GM23338 (cell line): ENCODE results near the gene NBAS. TPM values are rescaled to one million over a fixed set of nuclear protein-coding genes. Genes with fewer than 3 reads are reported as not detected.

ENCODE experiments used
- ATAC-seq: fragments of 200-7000 bp; cut with Tn5 transposase; 3 replicates; pipeline ENCODE4 v1.9.1; 2020
- DNase-seq: peaks from one replicate; pipeline ENCODE4 v3.0.0-alpha.2; 2015; ENCODE audit warnings: low spot score
- H2AFZ ChIP-seq: fragments of 200-600 bp; sonication (generic); 2 replicates; pipeline ENCODE4 v1.8.0; 2016; ENCODE audit warnings: antibody characterized with exemption, mild to moderate bottlenecking, moderate library complexity
- H3F3A ChIP-seq: fragments of 200-600 bp; sonication (generic); replicated peaks from 2 replicates; pipeline ENCODE4 v1.8.0; 2017; ENCODE audit warnings: antibody characterized with exemption, mixed run types, low read depth
- H3K27ac ChIP-seq: fragments of 200-600 bp; sonication (generic); 2 replicates; pipeline ENCODE4 v1.6.1; 2016; ENCODE audit warnings: low read depth
- H3K27me3 ChIP-seq: fragments of 200-600 bp; sonication (generic); 2 replicates; pipeline ENCODE4 v1.8.0; 2016; ENCODE audit warnings: mild to moderate bottlenecking, mixed run types, moderate library complexity; ENCODE audit not compliant: insufficient read depth
- H3K36me3 ChIP-seq: fragments of 200-600 bp; sonication (generic); 2 replicates; pipeline ENCODE4 v1.8.0; 2016; ENCODE audit warnings: mild to moderate bottlenecking; ENCODE audit not compliant: insufficient read depth
- H3K4me1 ChIP-seq: fragments of 200-600 bp; sonication (generic); 2 replicates; pipeline ENCODE4 v1.8.0; 2016; ENCODE audit warnings: mild to moderate bottlenecking, moderate library complexity; ENCODE audit not compliant: insufficient read depth
- H3K4me2 ChIP-seq: fragments of 200-600 bp; sonication (generic); 2 replicates; pipeline ENCODE4 v1.7.1; 2017; ENCODE audit warnings: mixed run types
- H3K4me3 ChIP-seq: fragments of 200-600 bp; sonication (generic); 2 replicates; pipeline ENCODE4 v1.6.1; 2016; ENCODE audit warnings: mixed run types
- H3K79me2 ChIP-seq: fragments of 200-600 bp; sonication (generic); replicated peaks from 2 replicates; pipeline ENCODE4 v1.8.0; 2017; ENCODE audit warnings: mild to moderate bottlenecking; ENCODE audit not compliant: insufficient read depth
- H3K9me2 ChIP-seq: fragments of 200-600 bp; sonication (generic); 2 replicates; pipeline ENCODE4 v1.8.0; 2017; ENCODE audit not compliant: insufficient read depth
- H4K20me1 ChIP-seq: fragments of 200-600 bp; sonication (generic); replicated peaks from 2 replicates; pipeline ENCODE4 v1.8.0; 2017; ENCODE audit warnings: mild to moderate bottlenecking; ENCODE audit not compliant: insufficient read depth
- H3K27ac Mint-ChIP-seq: 2 replicates; pipeline ENCODE4 v1.8.0; 2020; ENCODE audit warnings: inconsistent platforms, mild to moderate bottlenecking, moderate library complexity, mixed read lengths
- H3K27me3 Mint-ChIP-seq: 3 replicates; pipeline ENCODE4 v1.8.0; 2022; ENCODE audit warnings: low read depth, mild to moderate bottlenecking, moderate library complexity, mixed read lengths, inconsistent platforms; ENCODE audit not compliant: insufficient read depth, poor library complexity
- H3K36me3 Mint-ChIP-seq: 3 replicates; pipeline ENCODE4 v1.8.0; 2021; ENCODE audit warnings: low read depth, mild to moderate bottlenecking, inconsistent platforms, moderate library complexity, mixed read lengths
- H3K4me1 Mint-ChIP-seq: 3 replicates; pipeline ENCODE4 v1.8.0; 2020; ENCODE audit warnings: mild to moderate bottlenecking, inconsistent platforms, mixed read lengths
- H3K4me3 Mint-ChIP-seq: 3 replicates; pipeline ENCODE4 v1.8.0; 2021; ENCODE audit warnings: moderate library complexity, mild to moderate bottlenecking, inconsistent platforms, mixed read lengths
- H3K9me3 Mint-ChIP-seq: 3 replicates; pipeline ENCODE4 v1.8.0; 2020; ENCODE audit warnings: moderate library complexity, mild to moderate bottlenecking, inconsistent platforms, mixed read lengths
- CREB1 ChIP-seq: fragments of 250-450 bp; sonication (Bioruptor Pico); IDR thresholded peaks from 2 replicates; pipeline ENCODE4 v1.5.0; 2020; ENCODE audit warnings: low read depth, mild to moderate bottlenecking, moderate library complexity
- EZH2 ChIP-seq: fragments of 200-600 bp; sonication (generic); IDR thresholded peaks from one replicate; pipeline ENCODE4 v1.8.0; 2017; ENCODE audit warnings: antibody characterized with exemption, mild to moderate bottlenecking, low read depth; ENCODE audit not compliant: unreplicated experiment
- JUNB ChIP-seq: IDR thresholded peaks from one replicate; pipeline ENCODE4 v1.6.1; 2016; ENCODE audit warnings: antibody characterized with exemption; ENCODE audit not compliant: unreplicated experiment
- NANOG ChIP-seq: IDR thresholded peaks from 2 replicates; pipeline ENCODE4 v1.6.1; 2016; ENCODE audit warnings: antibody characterized with exemption, borderline replicate concordance
- POLR2AphosphoS5 ChIP-seq: IDR thresholded peaks from 2 replicates; pipeline ENCODE4 v1.6.1; 2016; ENCODE audit warnings: antibody characterized with exemption, low read depth
- REST ChIP-seq: IDR thresholded peaks from one replicate; pipeline ENCODE4 v1.6.1; 2018; ENCODE audit warnings: antibody characterized with exemption; ENCODE audit not compliant: unreplicated experiment
- STAT1 ChIP-seq: IDR thresholded peaks from one replicate; pipeline ENCODE4 v1.6.1; 2016; ENCODE audit warnings: antibody characterized with exemption; ENCODE audit not compliant: unreplicated experiment
- ZNF114 ChIP-seq: fragments of 250-450 bp; sonication (Bioruptor Pico); IDR thresholded peaks from 2 replicates; pipeline ENCODE4 v1.5.0; 2020; ENCODE audit warnings: mild to moderate bottlenecking, moderate library complexity
- ZNF331 ChIP-seq: fragments of 250-450 bp; sonication (Bioruptor Pico); IDR thresholded peaks from 2 replicates; pipeline ENCODE4 v1.5.0; 2020; ENCODE audit warnings: low read depth, mild to moderate bottlenecking, moderate library complexity
- ZNF462 ChIP-seq: fragments of 250-450 bp; sonication (Bioruptor Pico); IDR thresholded peaks from 2 replicates; pipeline ENCODE4 v1.5.0; 2020; ENCODE audit warnings: mild to moderate bottlenecking, moderate library complexity
- polyA plus RNA-seq: library from polyadenylated mRNA; unstranded; fragments of >200 nt; fragmentation: Nextera tagmentation; extraction: Ambion mirVana; gene quantifications from 2 replicates; pipeline ENCODE4 v1.2.1, GENCODE V29; 2016
- total RNA-seq: library from RNA; depleted of rRNA; stranded (reverse); fragments of >200 nt; shearing (Covaris generic); gene quantifications from 2 replicates; pipeline ENCODE4 v1.2.3, GENCODE V29; 2014
- TF ChIP-seq, protein P1 (sequence below), 2 experiments: fragments of 200-600 bp in 1 of 2; sonication (generic) in 1 of 2; conservative IDR thresholded peaks; 2 replicates each; pipeline versions ENCODE4 v1.5.1 to v1.6.1; 2016 to 2017; ENCODE audit warnings: antibody characterized with exemption in 2 of 2, low read depth in 2 of 2, mild to moderate bottlenecking in 2 of 2, moderate library complexity in 1 of 2

Gene NBAS
- total and polyA plus RNA-seq, 2 experiments from 2014 or later = 24.8 to 38.9 TPM

GRCh38 chr2:15223887-15224286 is 337.2 kb downstream of the NBAS start:
- H3K4me2 ChIP-seq = no peak overlapping the region
- peaks cover 2% of the 10 kb centered on the region; the same call in 1 of the 3 replicates for H3K9me3 Mint-ChIP-seq
- no peaks in the 10 kb centered on the region for H3K36me3 ChIP-seq
- no peaks in the 10 kb centered on the region for H3K4me1 Mint-ChIP-seq
- no peaks in the 10 kb centered on the region for H3K9me2 ChIP-seq
- H4K20me1 ChIP-seq = no peaks in the 10 kb centered on the region
- H3K36me3 Mint-ChIP-seq = peaks cover 13% of the 10 kb centered on the region; the same call in 2 of the 3 replicates
- H3K4me3 Mint-ChIP-seq = no peak overlapping the region
- DNase-seq (no peak), ATAC-seq (no peak)
- no peak overlapping the region for H3K27ac ChIP-seq
- TF ChIP-seq JUNB = no peak
- no peak for TF ChIP-seq ZNF114 (CRISPR knock-in tag)
- TF ChIP-seq EZH2 = no peak
- TF ChIP-seq ZNF462 (CRISPR knock-in tag) = no peak
- no peak for TF ChIP-seq STAT1
- H3F3A ChIP-seq = no peaks in the 10 kb centered on the region
- H3K27me3 ChIP-seq = no peaks in the 10 kb centered on the region
- no peaks in the 10 kb centered on the region for H3K27me3 Mint-ChIP-seq
- H2AFZ ChIP-seq = no peak overlapping the region
- H3K27ac Mint-ChIP-seq = no peak overlapping the region
- H3K4me1 ChIP-seq = no peaks in the 10 kb centered on the region
- H3K79me2 ChIP-seq = no peaks in the 10 kb centered on the region
- no peak overlapping the region for H3K4me3 ChIP-seq

- no peak overlapping the region for H3K27ac ChIP-seq
- no peak overlapping the region for H3K27ac Mint-ChIP-seq
- no peak for ATAC-seq
- TF ChIP-seq, protein P1, sequence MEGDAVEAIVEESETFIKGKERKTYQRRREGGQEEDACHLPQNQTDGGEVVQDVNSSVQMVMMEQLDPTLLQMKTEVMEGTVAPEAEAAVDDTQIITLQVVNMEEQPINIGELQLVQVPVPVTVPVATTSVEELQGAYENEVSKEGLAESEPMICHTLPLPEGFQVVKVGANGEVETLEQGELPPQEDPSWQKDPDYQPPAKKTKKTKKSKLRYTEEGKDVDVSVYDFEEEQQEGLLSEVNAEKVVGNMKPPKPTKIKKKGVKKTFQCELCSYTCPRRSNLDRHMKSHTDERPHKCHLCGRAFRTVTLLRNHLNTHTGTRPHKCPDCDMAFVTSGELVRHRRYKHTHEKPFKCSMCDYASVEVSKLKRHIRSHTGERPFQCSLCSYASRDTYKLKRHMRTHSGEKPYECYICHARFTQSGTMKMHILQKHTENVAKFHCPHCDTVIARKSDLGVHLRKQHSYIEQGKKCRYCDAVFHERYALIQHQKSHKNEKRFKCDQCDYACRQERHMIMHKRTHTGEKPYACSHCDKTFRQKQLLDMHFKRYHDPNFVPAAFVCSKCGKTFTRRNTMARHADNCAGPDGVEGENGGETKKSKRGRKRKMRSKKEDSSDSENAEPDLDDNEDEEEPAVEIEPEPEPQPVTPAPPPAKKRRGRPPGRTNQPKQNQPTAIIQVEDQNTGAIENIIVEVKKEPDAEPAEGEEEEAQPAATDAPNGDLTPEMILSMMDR (conservative IDR thresholded peaks at IDR 0.05; ENCODE audit: low read depth in 2 of 2) = no peak
- TF ChIP-seq JUNB (no peak), CREB1 (CRISPR knock-in tag) (no peak), REST (no peak), NANOG (no peak), POLR2AphosphoS5 (no peak), ZNF331 (CRISPR knock-in tag) (no peak), ZNF114 (CRISPR knock-in tag) (no peak)
Observed at GRCh38 chr2:15222856-15223255, 338.3 kb downstream of the NBAS start.

More at GRCh38 chr2:15222856-15223255, 338.3 kb downstream of the NBAS start:
- no peak for DNase-seq
- H3K4me3 ChIP-seq = no peak overlapping the region
- no peaks in the 10 kb centered on the region for H3K79me2 ChIP-seq
- H3K4me3 Mint-ChIP-seq = no peak overlapping the region
- no peaks in the 10 kb centered on the region for H3K36me3 ChIP-seq
- no peaks in the 10 kb centered on the region for H3K27me3 Mint-ChIP-seq
- H3K4me1 Mint-ChIP-seq = no peaks in the 10 kb centered on the region
- no peaks in the 10 kb centered on the region for H3K4me1 ChIP-seq
- peaks cover 20% of the 10 kb centered on the region; the same call in 2 of the 3 replicates for H3K36me3 Mint-ChIP-seq
- no peaks in the 10 kb centered on the region for H3K27me3 ChIP-seq
- no peaks in the 10 kb centered on the region for H3F3A ChIP-seq
- no peak overlapping the region for H2AFZ ChIP-seq
- no peaks in the 10 kb centered on the region for H3K9me2 ChIP-seq
- H3K4me2 ChIP-seq = no peak overlapping the region
- H3K9me3 Mint-ChIP-seq = peaks cover 2% of the 10 kb centered on the region; the same call in 1 of the 3 replicates
- no peaks in the 10 kb centered on the region for H4K20me1 ChIP-seq
